Sigmoid colon (tissue), 4 donors: ENCODE measurements around the gene PCID2.

Experiments used
- EP300 ChIP-seq, 4 donors: sonication (generic); formaldehyde crosslinking; IDR thresholded peaks; one replicate each; pipeline ENCODE4 v1.6.1; 2017; ENCODE audit warnings: antibody characterized with exemption in 4 of 4
- POLR2AphosphoS5 ChIP-seq, 4 donors: sonication (generic); formaldehyde crosslinking; IDR thresholded peaks; one replicate each; pipeline ENCODE4 v1.6.1; 2017; ENCODE audit warnings: antibody characterized with exemption in 4 of 4
- TF ChIP-seq, protein P1 (sequence below), 4 experiments: fragments of 450-650 bp in 3 of 4; fragments of 200-600 bp in 1 of 4; IDR thresholded peaks; one replicate each; pipeline ENCODE4 v1.5.1; 2016 to 2019; ENCODE audit warnings: antibody characterized with exemption in 4 of 4, mild to moderate bottlenecking in 3 of 4, moderate library complexity in 2 of 4

DNA sequence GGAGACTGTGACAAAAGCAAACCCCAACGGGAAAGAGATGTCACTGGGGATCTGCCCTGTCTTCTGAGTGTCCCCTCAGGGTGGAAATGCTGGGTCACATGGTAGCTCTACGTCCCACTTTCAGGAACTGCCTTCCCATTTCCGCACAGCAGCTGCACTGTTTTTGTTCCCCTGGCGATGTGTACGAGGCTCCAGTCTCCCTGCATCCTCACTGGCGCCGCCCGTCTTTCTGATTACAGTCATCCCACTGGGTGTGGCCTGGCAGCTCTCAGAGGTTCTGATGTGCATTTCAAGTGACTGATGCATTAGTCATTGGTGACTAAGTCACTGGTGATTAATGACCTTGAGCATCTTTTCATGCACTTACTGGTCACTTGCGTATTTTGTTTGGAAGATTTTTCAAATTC lies 21.2 kb downstream of the PCID2 start:
- TF ChIP-seq, protein P1, sequence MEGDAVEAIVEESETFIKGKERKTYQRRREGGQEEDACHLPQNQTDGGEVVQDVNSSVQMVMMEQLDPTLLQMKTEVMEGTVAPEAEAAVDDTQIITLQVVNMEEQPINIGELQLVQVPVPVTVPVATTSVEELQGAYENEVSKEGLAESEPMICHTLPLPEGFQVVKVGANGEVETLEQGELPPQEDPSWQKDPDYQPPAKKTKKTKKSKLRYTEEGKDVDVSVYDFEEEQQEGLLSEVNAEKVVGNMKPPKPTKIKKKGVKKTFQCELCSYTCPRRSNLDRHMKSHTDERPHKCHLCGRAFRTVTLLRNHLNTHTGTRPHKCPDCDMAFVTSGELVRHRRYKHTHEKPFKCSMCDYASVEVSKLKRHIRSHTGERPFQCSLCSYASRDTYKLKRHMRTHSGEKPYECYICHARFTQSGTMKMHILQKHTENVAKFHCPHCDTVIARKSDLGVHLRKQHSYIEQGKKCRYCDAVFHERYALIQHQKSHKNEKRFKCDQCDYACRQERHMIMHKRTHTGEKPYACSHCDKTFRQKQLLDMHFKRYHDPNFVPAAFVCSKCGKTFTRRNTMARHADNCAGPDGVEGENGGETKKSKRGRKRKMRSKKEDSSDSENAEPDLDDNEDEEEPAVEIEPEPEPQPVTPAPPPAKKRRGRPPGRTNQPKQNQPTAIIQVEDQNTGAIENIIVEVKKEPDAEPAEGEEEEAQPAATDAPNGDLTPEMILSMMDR (IDR thresholded peaks at IDR 0.05): no peak
- TF ChIP-seq EP300 (IDR thresholded peaks at IDR 0.05) (no peak), POLR2AphosphoS5 (IDR thresholded peaks at IDR 0.05) (peak in 2 of 4 donors; percentile 14 to 55)
